Neuronal stem cell (in vitro differentiated cells): ENCODE data around the gene A4GALT.
A peak's percentile ranks its signal among the peaks of the same experiment; 100 is the strongest.
"Not testable (repeated sequence)": the region's sequence is repeated elsewhere in the genome, so short reads cannot be mapped to it uniquely, and the experiment has no call there.

Experiments used
- DNase-seq: peaks from one replicate; pipeline ENCODE4 v3.0.0-alpha.2; 2013; ENCODE audit warnings: low spot score
- H2AFZ ChIP-seq: one replicate; pipeline ENCODE4 v1.6.1; 2013; ENCODE audit warnings: mild to moderate bottlenecking, low read length, inconsistent platforms
- H2AK5ac ChIP-seq: 2 replicates; pipeline ENCODE4 v1.6.1; 2013; ENCODE audit warnings: low read depth, mild to moderate bottlenecking, inconsistent platforms, low read length, moderate library complexity, mixed read lengths
- H2BK120ac ChIP-seq: 2 replicates; pipeline ENCODE4 v1.6.1; 2013; ENCODE audit warnings: low read depth, mild to moderate bottlenecking, inconsistent platforms, low read length, moderate library complexity, mixed read lengths
- H2BK12ac ChIP-seq: one replicate; pipeline ENCODE4 v1.6.1; 2013; ENCODE audit warnings: low read length, inconsistent platforms
- H2BK15ac ChIP-seq: 2 replicates; pipeline ENCODE4 v1.6.1; 2013; ENCODE audit warnings: mild to moderate bottlenecking, low read length, inconsistent platforms, mixed read lengths
- H2BK5ac ChIP-seq: one replicate; pipeline ENCODE4 v1.6.1; 2013; ENCODE audit warnings: inconsistent platforms, mild to moderate bottlenecking, low read length, moderate library complexity
- H3K14ac ChIP-seq: one replicate; pipeline ENCODE4 v1.6.1; 2013; ENCODE audit warnings: low read length, inconsistent platforms
- H3K18ac ChIP-seq: 2 replicates; pipeline ENCODE4 v1.6.1; 2013; ENCODE audit warnings: low read length, inconsistent platforms
- H3K23ac ChIP-seq: 2 replicates; pipeline ENCODE4 v1.6.1; 2013; ENCODE audit warnings: low read depth, mild to moderate bottlenecking, mixed read lengths, low read length, inconsistent platforms; ENCODE audit not compliant: poor library complexity
- H3K27ac ChIP-seq: replicated peaks from 3 replicates; pipeline ENCODE4 v1.5.1; 2013; ENCODE audit warnings: low read length, inconsistent platforms
- H3K27me3 ChIP-seq, 3 experiments: 2 replicates each; pipeline ENCODE4 v1.6.1; 2013; ENCODE audit warnings: low read length in 3 of 3, mild to moderate bottlenecking in 2 of 3, inconsistent platforms in 1 of 3, low read depth in 1 of 3, mixed read lengths in 1 of 3, moderate library complexity in 1 of 3; ENCODE audit not compliant: control insufficient read depth in 3 of 3, insufficient read depth in 3 of 3
- H3K36me3 ChIP-seq, 2 donors: replicated peaks in 1 of 2; 2 replicates each; pipeline ENCODE4 v1.6.1; 2013; ENCODE audit warnings: low read length in 2 of 2; ENCODE audit not compliant: control insufficient read depth in 2 of 2, insufficient read depth in 2 of 2
- H3K4ac ChIP-seq: 2 replicates; pipeline ENCODE4 v1.6.1; 2013; ENCODE audit warnings: inconsistent platforms, mild to moderate bottlenecking, low read length, moderate library complexity
- H3K4me1 ChIP-seq, 2 donors: 1 replicate in 1 of 2; 2 replicates in 1 of 2; pipeline ENCODE4 v1.6.1; 2013; ENCODE audit warnings: low read length in 2 of 2, low read depth in 1 of 2; ENCODE audit not compliant: control insufficient read depth in 2 of 2, insufficient read depth in 1 of 2
- H3K4me2 ChIP-seq: one replicate; pipeline ENCODE4 v1.6.1; 2013; ENCODE audit warnings: mild to moderate bottlenecking, low read length, inconsistent platforms; ENCODE audit not compliant: insufficient read depth, poor library complexity, severe bottlenecking
- H3K4me3 ChIP-seq, 2 donors: 2 replicates each; pipeline ENCODE4 v1.5.1; 2013; ENCODE audit warnings: low read length in 2 of 2, mild to moderate bottlenecking in 2 of 2, inconsistent platforms in 1 of 2, moderate library complexity in 1 of 2
- H3K79me1 ChIP-seq: one replicate; pipeline ENCODE4 v1.6.1; 2013; ENCODE audit warnings: low read depth, mild to moderate bottlenecking, inconsistent platforms, low read length, moderate library complexity
- H3K9ac ChIP-seq: one replicate; pipeline ENCODE4 v1.6.1; 2013; ENCODE audit warnings: mild to moderate bottlenecking, low read depth, low read length, inconsistent platforms; ENCODE audit not compliant: poor library complexity
- H3K9me3 ChIP-seq, 2 donors: replicated peaks in 1 of 2; 2 replicates each; pipeline versions ENCODE3 to v1.6.1; 2013; ENCODE audit warnings: low read length in 2 of 2, mild to moderate bottlenecking in 2 of 2, inconsistent platforms in 1 of 2, low read depth in 1 of 2, mixed read lengths in 1 of 2, moderate library complexity in 1 of 2; ENCODE audit not compliant: control insufficient read depth in 2 of 2, insufficient read depth in 1 of 2
- H4K8ac ChIP-seq: one replicate; pipeline ENCODE4 v1.6.1; 2013; ENCODE audit warnings: low read depth, mild to moderate bottlenecking, inconsistent platforms, low read length, moderate library complexity
- H4K91ac ChIP-seq: one replicate; pipeline ENCODE4 v1.6.1; 2013; ENCODE audit warnings: low read length, low read depth, mild to moderate bottlenecking, inconsistent platforms; ENCODE audit not compliant: poor library complexity
- WGBS, 2 donors: extraction: QIAGEN DNeasy Blood & Tissue Kit; methylation state at CpG; one replicate each; pipeline ENCODE4 v1.1.7; 2013; ENCODE audit warnings: missing lambda C conversion rate in 2 of 2, mixed read lengths in 1 of 2; ENCODE audit not compliant: insufficient read length in 2 of 2, insufficient replicate concordance in 1 of 2; ENCODE audit errors: extremely low coverage in 2 of 2; 5-methylcytosine and 5-hydroxymethylcytosine counted together

Gene A4GALT

DNA sequence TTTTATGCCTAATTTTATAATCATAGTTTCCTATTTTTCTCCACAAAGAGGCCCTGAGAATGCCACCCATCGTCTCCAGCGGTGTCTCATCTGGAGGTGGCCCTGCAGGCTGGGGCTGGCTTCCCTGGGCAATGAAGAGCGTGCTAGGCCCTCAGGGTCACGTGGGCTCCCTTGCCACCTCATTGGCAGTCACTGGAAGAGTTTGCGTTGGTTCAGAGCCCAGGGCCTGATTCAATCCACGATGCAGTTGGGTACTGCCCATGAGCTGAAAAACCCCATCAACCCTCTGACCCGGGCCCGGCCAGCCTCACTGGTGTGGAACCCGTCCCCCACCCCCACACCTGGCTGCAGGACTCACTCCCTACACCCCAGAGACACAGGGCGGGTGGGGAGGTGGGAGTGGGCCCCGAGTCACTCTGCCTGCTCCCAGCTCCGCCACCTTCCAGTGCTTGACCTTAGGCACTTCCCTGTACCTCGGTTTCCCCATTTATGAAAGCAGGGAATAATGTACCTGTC is 43.4 kb upstream of the A4GALT start:
- H3K4me1 ChIP-seq = peaks cover 0 to 2% of the 10 kb centered on the region in 2 donors
- no CpG with 5 or more reads among the region's 13 CpGs for WGBS, 2 donors

DNA sequence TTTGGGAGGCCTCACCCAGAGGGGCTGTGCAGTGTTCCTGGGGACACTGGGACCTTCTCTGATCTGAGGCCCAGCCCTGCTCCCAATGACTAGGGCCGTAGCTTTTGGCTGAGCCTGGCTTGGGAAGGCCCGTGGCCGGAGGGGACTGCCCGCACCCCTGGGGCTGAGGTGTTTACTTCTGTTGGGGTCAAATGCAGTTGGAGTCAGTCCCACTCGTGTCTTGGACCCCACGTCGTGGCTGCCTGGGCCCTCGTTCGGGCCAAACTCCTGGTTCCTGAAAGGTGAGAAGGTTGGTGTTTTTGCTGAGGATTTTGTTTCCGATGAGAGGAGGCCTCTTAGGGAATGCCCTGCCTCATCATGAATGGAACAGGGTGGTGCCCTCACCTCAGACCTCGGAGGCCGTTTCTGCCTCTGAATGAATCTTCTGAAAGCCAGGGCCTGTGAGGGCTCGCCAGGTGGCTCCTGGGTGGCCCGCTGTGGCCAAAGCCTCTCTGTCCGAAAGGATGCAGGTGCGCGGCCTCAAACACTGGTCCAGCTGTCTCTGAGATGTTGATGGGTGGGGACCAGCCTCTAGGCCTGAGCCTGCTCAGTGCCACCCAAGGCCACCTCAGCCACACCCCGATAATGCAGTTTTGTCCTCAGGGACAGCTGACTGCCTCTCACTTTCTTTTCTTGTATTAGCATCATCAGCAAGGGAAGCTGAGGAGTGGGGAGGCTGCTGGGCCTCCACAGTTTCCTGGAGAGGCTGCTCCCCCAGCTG is 40.3 kb upstream of the A4GALT start:
- Histone ChIP-seq H3K4ac (no peak overlapping the region), H3K36me3 (no peaks in the 10 kb centered on the region), H3K4me2 (no peak overlapping the region), H3K27ac (no peak overlapping the region), H2BK120ac (no peak overlapping the region), H3K27me3 (peaks cover 0 to 20% (median 0%) of the 10 kb centered on the region in 3 experiments), H3K9me3 (no peaks in the 10 kb centered on the region), H2AK5ac (peak overlapping the region; percentile 81), H3K9ac (no peak overlapping the region), H3K14ac (no peak overlapping the region), H3K4me3 (no peak overlapping the region), H3K23ac (peak overlapping the region; percentile 31), H2BK12ac (no peak overlapping the region), H2AFZ (no peak overlapping the region), H4K91ac (no peak overlapping the region), H4K8ac (no peak overlapping the region), H2BK15ac (no peak overlapping the region), H3K4me1 (peaks cover 0 to 2% of the 10 kb centered on the region in 2 donors), H3K79me1 (no peaks in the 10 kb centered on the region), H2BK5ac (peak overlapping the region; percentile 90), H3K18ac (peak overlapping the region; percentile 83)
- DNase-seq = no peak
- no CpG with 5 or more reads among the region's 18 CpGs for WGBS, 2 donors

More for the DNA sequence above, 43.4 kb upstream of the A4GALT start:
- Histone ChIP-seq H2BK5ac (no peak overlapping the region), H2BK12ac (peak overlapping the region; percentile 10), H3K9ac (no peak overlapping the region), H3K79me1 (no peaks in the 10 kb centered on the region), H2BK120ac (no peak overlapping the region), H4K8ac (no peak overlapping the region), H3K9me3 (no peaks in the 10 kb centered on the region), H3K27ac (no peak overlapping the region), H3K14ac (no peak overlapping the region), H3K18ac (no peak overlapping the region), H3K27me3 (peaks cover 0 to 3% (median 0%) of the 10 kb centered on the region in 3 experiments), H3K23ac (peak overlapping the region; percentile 65), H3K4me3 (no peak overlapping the region), H3K36me3 (no peaks in the 10 kb centered on the region), H3K4ac (no peak overlapping the region), H2AFZ (no peak overlapping the region), H2BK15ac (no peak overlapping the region), H3K4me2 (no peak overlapping the region), H2AK5ac (no peak overlapping the region), H4K91ac (no peak overlapping the region)
- DNase-seq = no peak

DNA sequence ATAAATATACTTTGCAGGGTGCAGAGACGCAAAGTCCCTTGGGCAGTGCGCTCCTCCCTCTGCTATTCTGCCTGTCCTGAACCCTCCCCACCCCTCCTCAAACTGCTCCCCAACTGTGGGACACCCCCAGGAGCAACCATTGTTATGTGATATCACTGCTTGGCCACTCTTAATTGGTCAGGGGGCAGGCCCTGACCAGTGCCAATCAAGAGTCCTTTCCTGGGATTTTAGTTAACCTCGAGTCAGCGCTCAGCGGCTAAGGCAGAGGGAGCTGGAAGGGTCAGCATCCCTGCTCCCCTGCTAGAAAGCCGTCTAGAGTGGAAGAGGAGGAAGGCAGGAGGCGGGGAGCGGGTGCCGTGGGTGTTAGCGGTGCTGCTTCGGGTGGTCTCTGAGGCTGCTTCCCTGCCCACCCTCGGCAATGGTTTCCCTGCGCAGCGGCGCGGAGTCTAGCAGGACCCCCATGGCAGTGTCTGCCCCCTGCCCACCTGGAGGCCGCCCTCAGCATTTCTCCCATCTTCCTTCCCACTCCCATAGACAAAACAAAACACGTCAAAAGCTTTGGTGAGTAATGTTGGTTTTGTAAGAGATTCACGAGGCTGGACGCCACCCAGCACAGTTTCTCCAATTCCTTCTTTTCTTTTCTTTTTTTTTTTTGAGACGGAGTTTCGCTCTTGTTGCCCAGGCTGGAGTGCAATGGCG is 38.4 kb upstream of the A4GALT start:
- Histone ChIP-seq H3K27ac (no peak overlapping the region), H2BK15ac (peak overlapping the region; percentile 27), H3K79me1 (no peaks in the 10 kb centered on the region), H2AK5ac (peak overlapping the region; percentile 40), H2BK5ac (no peak overlapping the region), H3K4me3 (no peak overlapping the region), H2BK120ac (no peak overlapping the region), H3K4me1 (peaks cover 0 to 2% of the 10 kb centered on the region in 2 donors), H4K91ac (no peak overlapping the region), H3K23ac (no peak overlapping the region), H3K9me3 (no peaks in the 10 kb centered on the region), H3K9ac (no peak overlapping the region), H3K14ac (no peak overlapping the region), H2AFZ (no peak overlapping the region), H3K4me2 (no peak overlapping the region), H3K18ac (peak overlapping the region; percentile 80), H3K27me3 (peaks cover 0 to 20% (median 0%) of the 10 kb centered on the region in 3 experiments), H2BK12ac (no peak overlapping the region), H3K4ac (no peak overlapping the region), H4K8ac (no peak overlapping the region), H3K36me3 (no peaks in the 10 kb centered on the region)
- no CpG with 5 or more reads among the region's 23 CpGs for WGBS, 2 donors
- no peak for DNase-seq

DNA sequence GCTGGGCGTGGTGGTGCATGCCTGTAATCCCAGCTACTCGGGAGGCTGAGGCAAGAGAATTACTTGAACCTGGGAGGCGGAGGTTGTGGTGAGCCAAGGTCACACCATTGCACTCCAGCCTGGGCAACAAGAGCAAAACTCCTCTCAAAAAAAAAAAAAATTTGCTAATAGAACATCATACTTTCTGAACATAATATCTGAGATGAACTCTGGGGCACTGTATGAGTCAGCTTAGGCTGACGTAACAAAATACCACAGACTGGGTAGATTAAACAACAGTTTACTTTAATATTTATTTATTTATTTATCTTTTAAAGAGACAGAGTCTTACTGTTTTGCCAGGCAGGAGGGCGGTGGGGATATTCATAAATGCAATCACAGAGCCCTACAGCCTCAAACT is 34.9 kb upstream of the A4GALT start:
- not testable (repeated sequence) for H4K91ac ChIP-seq, H3K4ac ChIP-seq, H3K23ac ChIP-seq, H2BK12ac ChIP-seq, H2BK120ac ChIP-seq, H3K18ac ChIP-seq, H3K4me3 ChIP-seq, H3K36me3 ChIP-seq, H3K9ac ChIP-seq, DNase-seq, H3K27ac ChIP-seq, H3K4me1 ChIP-seq, H2BK5ac ChIP-seq, H3K4me2 ChIP-seq, H2AK5ac ChIP-seq, H2AFZ ChIP-seq, H3K79me1 ChIP-seq, H2BK15ac ChIP-seq, H3K9me3 ChIP-seq, H3K14ac ChIP-seq, H4K8ac ChIP-seq
- peaks cover 0 to 20% (median 0%) of the 10 kb centered on the region in 3 experiments for H3K27me3 ChIP-seq
- no CpG with 5 or more reads among the region's 5 CpGs for WGBS, 2 donors
